ENCODE results near the gene CENPO.

Gene CENPO

DNA sequence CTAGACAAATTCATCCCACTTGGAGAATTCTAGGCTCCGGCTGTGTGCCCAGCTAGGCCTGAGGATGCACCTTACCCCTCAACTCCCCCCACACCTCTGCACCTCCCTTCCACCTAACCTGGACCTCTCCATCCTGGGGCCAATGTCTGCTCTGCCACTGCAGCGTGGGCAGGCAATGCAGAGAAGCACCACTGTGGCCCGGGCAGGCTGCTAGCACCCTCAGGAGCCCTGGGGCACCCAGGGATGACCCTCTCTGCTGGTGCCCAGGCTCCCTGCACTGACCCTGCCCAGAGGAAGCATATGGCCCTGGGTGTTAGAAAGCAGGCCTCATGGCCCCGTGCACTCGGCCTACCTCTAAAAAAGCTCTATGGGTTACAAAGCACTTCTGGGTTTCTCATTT is 77.2 kb downstream of the CENPO start:
- no peak for DNase-seq

DNA sequence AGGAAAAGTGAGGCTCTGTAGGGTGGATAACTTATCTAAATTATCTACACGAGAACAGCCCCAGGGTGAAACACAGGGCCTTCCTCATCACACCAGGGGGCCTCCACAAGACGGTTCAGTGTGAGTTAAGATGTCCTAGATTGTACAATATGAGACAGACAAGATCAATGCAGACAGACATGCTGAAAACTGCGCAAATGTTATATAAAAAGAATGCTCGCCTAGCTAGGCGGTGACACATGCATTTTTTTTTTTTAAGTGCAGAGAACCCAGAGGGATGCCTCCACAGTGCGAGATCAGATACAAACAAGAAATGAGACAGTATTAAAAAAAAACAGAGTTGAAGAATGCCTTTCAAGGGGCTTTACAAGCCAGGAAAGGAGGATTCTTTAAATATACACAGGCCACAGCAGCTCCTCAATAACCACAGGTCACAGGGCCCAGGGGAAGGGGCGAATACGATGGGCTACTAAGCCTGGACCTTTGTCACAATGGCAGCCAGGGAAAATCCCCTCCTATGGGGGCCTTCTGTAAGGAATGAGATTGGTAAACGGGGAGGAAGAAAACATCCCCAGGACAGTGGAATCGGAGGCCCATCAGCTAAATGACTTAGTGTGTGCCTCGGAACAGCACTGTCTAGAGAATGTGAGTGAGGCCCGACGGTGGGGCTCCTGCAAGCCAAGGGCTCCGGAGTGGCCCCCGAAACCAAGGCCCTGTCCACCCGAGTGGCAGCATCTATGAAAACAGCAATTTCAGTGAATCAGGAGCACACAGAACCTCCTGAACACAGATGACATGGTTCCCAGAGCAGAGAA is 77.9 kb downstream of the CENPO start:
- DNase-seq, result no peak

DNA sequence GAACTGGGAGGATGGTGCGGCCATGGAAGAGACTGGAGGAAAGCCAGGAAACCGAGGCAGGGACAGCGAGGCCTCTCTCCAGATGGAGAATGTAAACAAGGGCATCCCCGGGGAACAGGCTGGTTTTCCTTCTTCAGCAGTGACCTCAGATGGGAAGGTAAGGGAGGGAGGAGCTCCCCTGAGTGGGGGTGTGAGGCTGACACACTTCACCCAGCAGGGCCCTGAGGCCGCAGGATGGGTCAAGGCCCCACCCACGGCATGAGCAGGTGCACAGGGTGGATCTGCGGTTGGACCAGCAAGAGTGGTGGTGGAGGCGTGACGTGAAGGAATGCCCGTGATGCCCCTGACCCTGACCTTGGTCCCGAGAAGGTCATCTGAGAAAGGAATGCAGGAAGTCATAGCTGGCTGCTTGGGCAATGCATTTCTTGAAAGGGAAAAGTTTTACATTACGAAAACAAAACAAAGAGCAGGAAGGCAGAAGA is 78.7 kb downstream of the CENPO start:
- no peak for DNase-seq

Data from MV-4-11 (cell line).